Neural crest cell (in vitro differentiated cells): Measurements from ENCODE around the gene FBXL4. TPM values are rescaled to one million over a fixed set of nuclear protein-coding genes. Genes with fewer than 3 reads are reported as not detected.

ENCODE experiments used
- DNase-seq: peaks from one replicate; pipeline ENCODE4 v3.0.0; 2021; ENCODE audit warnings: low read depth, mixed read lengths, low spot score
- H3K27ac Mint-ChIP-seq: one replicate; pipeline ENCODE4 v1.8.0; 2021; ENCODE audit warnings: mild to moderate bottlenecking, mixed read lengths; ENCODE audit not compliant: unreplicated experiment
- H3K27me3 Mint-ChIP-seq: 2 replicates; pipeline ENCODE4 v1.8.0; 2021; ENCODE audit warnings: low read depth, mild to moderate bottlenecking, mixed read lengths
- H3K36me3 Mint-ChIP-seq: 2 replicates; pipeline ENCODE4 v1.8.0; 2021; ENCODE audit warnings: low read depth, mild to moderate bottlenecking, mixed read lengths
- H3K4me1 Mint-ChIP-seq: 2 replicates; pipeline ENCODE4 v1.8.0; 2021; ENCODE audit warnings: mixed read lengths
- H3K4me3 Mint-ChIP-seq: one replicate; pipeline ENCODE4 v1.8.0; 2021; ENCODE audit warnings: mild to moderate bottlenecking, mixed read lengths
- H3K9me3 Mint-ChIP-seq: 2 replicates; pipeline ENCODE4 v1.8.0; 2021; ENCODE audit warnings: mixed read lengths
- CTCF ChIP-seq: fragments of 200-600 bp; sonication (generic); conservative IDR thresholded peaks from 2 replicates; pipeline ENCODE4 v1.5.0; 2021; ENCODE audit warnings: antibody characterized with exemption, mild to moderate bottlenecking
- total RNA-seq: library from RNA; stranded (reverse); gene quantifications from 2 replicates; pipeline ENCODE4 v1.2.1, GENCODE V29; 2021

Gene FBXL4
- total RNA-seq, 1 donor from 2014 or later = 10.2 TPM

DNA sequence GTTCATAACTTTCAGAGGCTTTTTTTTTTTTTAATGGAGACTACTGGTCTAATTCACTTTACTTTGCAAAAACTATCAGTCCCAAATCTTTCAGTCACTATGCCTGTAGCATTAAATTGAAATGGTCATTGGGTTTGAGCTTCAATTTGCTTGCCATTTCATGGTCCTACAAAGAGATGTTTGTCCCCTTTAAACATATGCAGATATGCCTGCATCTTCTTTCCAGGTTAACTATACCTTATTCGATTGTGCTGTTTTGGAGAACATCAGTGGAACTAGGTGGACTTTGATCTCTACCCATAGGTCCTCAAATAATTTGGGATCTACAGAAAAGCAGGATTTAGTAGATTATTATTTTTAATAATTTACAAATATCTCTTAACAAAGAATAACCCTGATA, 108.8 kb downstream of the FBXL4 start:
- peak overlapping the region; percentile 62 for H3K27ac Mint-ChIP-seq
- peaks cover 75% of the 10 kb centered on the region for H3K27me3 Mint-ChIP-seq
- H3K36me3 Mint-ChIP-seq = peaks cover 62% of the 10 kb centered on the region
- no peak for TF ChIP-seq CTCF
- no peaks in the 10 kb centered on the region for H3K9me3 Mint-ChIP-seq
- peaks cover 49% of the 10 kb centered on the region for H3K4me1 Mint-ChIP-seq
- H3K4me3 Mint-ChIP-seq = peak overlapping the region; percentile 98
- no peak for DNase-seq

DNA sequence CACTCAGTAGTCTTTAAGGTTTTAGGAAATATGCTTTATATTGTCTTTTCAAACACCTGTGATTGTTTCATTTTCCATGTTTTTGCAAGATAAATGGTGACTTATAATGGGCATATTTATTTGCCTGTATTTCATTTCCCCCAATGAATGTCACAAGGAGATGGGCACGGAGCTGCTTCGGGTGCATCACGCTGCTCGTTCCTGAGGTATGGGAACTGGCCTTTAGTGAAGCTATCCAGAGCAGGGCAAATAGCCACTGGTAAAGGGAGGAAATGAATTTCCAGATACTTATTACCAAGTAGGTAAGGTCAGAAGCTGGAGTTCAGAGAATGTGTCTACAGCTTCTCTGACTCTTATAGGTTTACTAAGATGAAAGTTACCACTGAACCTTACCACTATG, 109.7 kb downstream of the FBXL4 start:
- H3K27me3 Mint-ChIP-seq = peaks cover 76% of the 10 kb centered on the region
- H3K4me3 Mint-ChIP-seq = peak overlapping the region; percentile 98
- H3K27ac Mint-ChIP-seq = peak overlapping the region; percentile 94
- DNase-seq = no peak
- peaks cover 56% of the 10 kb centered on the region for H3K36me3 Mint-ChIP-seq
- no peaks in the 10 kb centered on the region for H3K9me3 Mint-ChIP-seq
- peaks cover 51% of the 10 kb centered on the region for H3K4me1 Mint-ChIP-seq
- TF ChIP-seq CTCF = no peak

DNA sequence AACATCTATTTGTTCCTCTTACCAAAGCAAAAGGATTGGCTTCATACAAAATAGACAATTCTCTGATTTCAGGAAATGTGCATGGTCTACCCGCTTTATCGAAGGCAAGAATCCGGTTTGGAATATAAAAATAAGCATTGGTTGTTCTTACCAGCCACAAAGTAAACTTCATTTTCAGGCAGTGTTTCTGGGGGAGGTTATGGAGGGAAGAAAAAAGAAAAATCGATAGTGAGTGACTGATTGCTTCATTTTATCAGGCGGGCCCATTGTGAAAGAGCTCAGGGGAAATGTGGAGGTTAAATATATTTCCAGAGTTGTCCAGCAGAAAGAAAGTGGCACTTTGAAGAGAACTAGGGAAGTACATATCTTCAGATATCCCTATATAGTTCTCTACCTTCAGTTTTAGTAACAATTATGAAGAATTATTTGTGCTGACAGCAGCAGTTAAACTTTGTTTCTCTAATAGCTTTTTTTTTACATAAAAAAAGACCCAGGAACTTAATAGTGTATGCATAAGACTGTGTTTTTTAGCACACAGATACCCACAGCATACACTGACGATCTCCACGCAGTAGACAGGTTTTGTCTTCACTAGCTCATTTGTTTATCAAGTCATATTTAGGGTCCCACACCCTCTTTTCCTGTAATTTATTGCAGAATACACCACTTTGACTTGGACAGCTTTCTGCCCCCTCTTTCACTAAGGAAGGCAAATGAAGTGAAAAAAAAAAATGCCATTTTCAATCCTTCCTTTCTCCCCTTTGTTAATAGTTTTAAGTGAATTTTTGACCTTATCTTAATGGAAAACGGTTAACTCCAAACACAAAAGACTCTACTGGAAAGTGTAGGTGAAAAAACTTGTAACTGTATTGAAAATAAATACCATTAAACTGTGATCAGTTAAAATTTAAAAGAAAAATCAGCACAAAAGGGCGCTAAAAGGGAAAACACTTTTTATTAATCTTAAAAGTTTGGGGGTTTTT, 110.5 kb downstream of the FBXL4 start:
- DNase-seq = no peak
- Mint-ChIP-seq H3K27ac (peak overlapping the region; percentile 96), H3K4me1 (peaks cover 52% of the 10 kb centered on the region), H3K4me3 (peak overlapping the region; percentile 98), H3K27me3 (peaks cover 76% of the 10 kb centered on the region), H3K9me3 (no peaks in the 10 kb centered on the region), H3K36me3 (peaks cover 52% of the 10 kb centered on the region)
- no peak for TF ChIP-seq CTCF

DNA sequence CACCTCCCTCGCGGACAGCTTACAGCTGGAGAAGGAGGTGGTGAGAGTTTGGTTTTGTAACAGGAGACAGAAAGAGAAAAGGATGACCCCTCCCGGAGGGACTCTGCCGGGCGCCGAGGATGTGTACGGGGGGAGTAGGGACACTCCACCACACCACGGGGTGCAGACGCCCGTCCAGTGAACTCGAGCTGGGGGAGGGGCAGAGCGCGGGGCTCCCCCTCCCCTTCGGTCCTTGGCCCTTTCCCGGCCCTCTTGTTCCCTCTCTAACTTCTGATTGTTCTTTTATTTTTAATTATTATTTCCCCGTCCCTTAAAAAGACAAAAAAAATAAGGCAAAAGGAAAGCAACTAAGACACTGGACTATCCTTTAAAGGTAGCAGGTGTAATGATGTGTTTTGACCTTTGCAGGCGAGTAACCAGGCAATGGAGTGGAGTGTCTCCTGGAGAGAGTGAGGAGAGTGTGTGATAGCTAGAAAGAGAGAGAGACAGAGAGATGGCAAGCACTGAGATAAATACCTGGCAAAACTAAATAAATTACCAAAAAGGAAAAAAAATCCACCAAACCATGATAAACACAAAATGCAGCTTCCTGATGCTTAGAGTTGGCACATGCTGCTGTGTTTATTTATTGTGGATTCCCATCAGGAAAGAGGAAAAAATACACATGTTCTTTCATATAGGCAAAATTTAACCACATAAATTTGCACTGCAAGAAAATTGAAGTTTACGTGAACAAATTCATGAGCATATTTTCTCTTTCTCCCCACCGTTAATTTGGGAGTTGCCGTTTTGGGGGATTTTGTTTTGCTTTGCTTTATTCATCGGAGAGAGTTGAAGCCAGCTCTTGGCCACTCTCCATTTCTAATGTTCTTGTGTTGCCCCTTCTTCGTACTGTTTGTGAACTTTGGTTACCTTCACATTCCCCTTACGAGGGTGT, 111.5 kb downstream of the FBXL4 start:
- DNase-seq = no peak
- Mint-ChIP-seq H3K27me3 (peaks cover 75% of the 10 kb centered on the region), H3K9me3 (no peaks in the 10 kb centered on the region), H3K36me3 (peaks cover 43% of the 10 kb centered on the region), H3K27ac (peak overlapping the region; percentile 96), H3K4me1 (peaks cover 50% of the 10 kb centered on the region), H3K4me3 (peak overlapping the region; percentile 98)
- TF ChIP-seq CTCF = no peak

- Mint-ChIP-seq H3K9me3 (no peaks in the 10 kb centered on the region), H3K4me3 (peak overlapping the region; percentile 98), H3K4me1 (peaks cover 54% of the 10 kb centered on the region), H3K36me3 (peaks cover 38% of the 10 kb centered on the region), H3K27me3 (peaks cover 77% of the 10 kb centered on the region), H3K27ac (peak overlapping the region; percentile 96)
- no peak for TF ChIP-seq CTCF
- no peak for DNase-seq
Observed at GRCh38 chr6:98835149-98836024, 112.4 kb downstream of the FBXL4 start.
